Activated naive CD8-positive, alpha-beta T cell treated with anti-CD3 and anti-CD28 coated beads, Interleukin-2, amount 50 U/mL, for 24 hours (primary cell): Measurements from ENCODE around the gene HOXA6.
A peak's percentile ranks its signal among the peaks of the same experiment; 100 is the strongest.

Source experiments
- ATAC-seq: fragments of 150-1000 bp; cut with Tn5 transposase; one replicate; pipeline ENCODE4 v1.10.0; 2021
- DNase-seq: peaks from one replicate; pipeline ENCODE4 v3.0.0; 2021
- H3K27ac Mint-ChIP-seq: one replicate; pipeline ENCODE4 v1.8.0; 2021; ENCODE audit warnings: mild to moderate bottlenecking, mixed read lengths
- H3K27me3 Mint-ChIP-seq: one replicate; pipeline ENCODE4 v1.8.0; 2021; ENCODE audit warnings: mixed read lengths
- H3K36me3 Mint-ChIP-seq: one replicate; pipeline ENCODE4 v1.8.0; 2021; ENCODE audit warnings: low read depth, mixed read lengths
- H3K4me1 Mint-ChIP-seq: one replicate; pipeline ENCODE4 v1.8.0; 2021; ENCODE audit warnings: mixed read lengths
- H3K4me3 Mint-ChIP-seq: one replicate; pipeline ENCODE4 v1.8.0; 2021; ENCODE audit warnings: mild to moderate bottlenecking, moderate library complexity, mixed read lengths
- H3K9me3 Mint-ChIP-seq: one replicate; pipeline ENCODE4 v1.8.0; 2021; ENCODE audit warnings: mixed read lengths

The HOXA6 gene

DNA sequence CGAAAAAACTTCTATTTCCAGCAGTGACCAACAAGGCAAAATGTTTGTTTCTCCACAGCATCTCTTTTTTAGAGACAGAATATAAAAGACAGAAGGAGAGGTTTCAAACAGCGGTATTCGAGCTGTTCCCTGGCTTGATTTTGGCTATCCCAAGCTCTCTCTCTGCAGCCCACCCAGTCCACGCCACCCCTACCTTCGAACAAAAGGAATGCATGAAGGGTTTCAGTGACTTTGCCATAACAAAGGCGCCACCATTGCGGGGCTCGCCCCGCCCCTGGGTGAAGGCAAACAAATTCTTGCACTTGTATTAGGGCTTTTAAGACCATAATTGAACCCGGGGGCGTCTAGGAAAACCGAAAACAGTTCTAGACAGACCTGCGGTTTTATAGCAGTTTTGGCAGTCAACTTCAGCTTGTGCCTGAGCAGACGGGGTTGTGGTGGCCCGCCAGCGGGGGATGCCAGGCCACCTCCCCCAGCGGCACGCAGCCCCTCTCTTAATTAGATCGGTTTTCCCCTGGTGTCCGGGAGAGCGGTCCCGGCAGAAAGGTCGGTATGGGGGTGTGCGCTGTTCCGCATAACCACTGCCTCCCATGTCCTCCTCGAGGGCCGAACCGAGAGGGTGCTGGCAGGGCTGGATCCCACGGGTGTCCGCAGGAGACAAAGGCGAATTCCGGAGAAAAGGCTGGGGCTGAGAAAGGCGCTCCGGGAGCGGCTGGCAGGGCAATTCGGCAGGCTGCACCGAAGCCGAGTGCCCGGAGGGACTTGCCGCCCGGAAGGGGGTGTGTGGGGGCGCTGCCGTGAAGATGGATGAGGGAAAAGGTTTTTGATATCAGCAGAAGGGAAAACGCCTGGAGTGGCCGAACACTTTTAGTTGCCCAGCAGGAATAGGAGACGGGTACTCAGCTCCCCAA, 40.2 kb upstream of the HOXA6 start:
- H3K27me3 Mint-ChIP-seq, result peaks cover 88% of the 10 kb centered on the region
- DNase-seq (peak; percentile 2), ATAC-seq (no peak)
- H3K36me3 Mint-ChIP-seq, result no peaks in the 10 kb centered on the region
- no peak overlapping the region for H3K27ac Mint-ChIP-seq
- H3K4me1 Mint-ChIP-seq, result peaks cover 40% of the 10 kb centered on the region
- peak overlapping the region; percentile 63 for H3K4me3 Mint-ChIP-seq
- H3K9me3 Mint-ChIP-seq, result no peaks in the 10 kb centered on the region

DNA sequence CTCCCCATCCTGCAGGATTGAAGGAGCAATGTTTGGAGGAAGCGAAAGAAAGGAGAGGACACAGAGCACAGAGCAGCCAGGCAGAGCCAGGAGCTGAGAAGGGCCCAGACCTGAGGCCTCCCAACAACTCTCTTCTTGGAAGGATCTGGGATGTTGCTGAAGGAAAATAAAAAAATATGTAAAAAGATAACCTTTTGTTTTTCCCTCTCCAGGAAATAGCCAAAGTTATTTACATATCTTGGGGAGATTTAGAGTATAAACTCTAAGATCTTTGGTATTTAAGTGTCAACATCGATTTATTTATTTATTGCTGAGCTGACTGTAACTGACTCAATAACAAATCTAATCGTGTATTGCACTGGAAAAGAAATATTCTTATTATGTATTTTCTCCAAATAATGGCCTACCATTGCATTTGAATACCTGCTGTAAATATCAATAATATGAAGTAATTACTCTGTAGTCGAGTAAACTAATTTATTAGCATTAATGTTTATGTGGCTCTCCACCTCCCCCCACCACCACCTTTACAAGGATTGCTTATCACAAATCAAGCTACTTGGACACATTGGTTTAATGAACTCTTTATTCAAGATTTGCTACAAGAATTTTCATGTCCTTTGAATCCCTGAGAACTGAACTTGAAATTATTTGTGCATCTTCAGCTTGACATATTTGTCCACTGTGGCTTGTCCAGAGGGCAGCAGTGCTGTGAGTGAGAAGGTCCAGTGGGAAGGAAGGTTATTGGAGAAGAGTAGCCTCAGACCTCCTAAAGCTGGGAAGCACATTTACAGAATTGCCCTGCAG, 39.3 kb upstream of the HOXA6 start:
- no peaks in the 10 kb centered on the region for H3K36me3 Mint-ChIP-seq
- H3K27me3 Mint-ChIP-seq, result peaks cover 88% of the 10 kb centered on the region
- DNase-seq (peak; percentile 0), ATAC-seq (no peak)
- peaks cover 39% of the 10 kb centered on the region for H3K4me1 Mint-ChIP-seq
- H3K27ac Mint-ChIP-seq, result no peak overlapping the region
- H3K4me3 Mint-ChIP-seq, result no peak overlapping the region
- no peaks in the 10 kb centered on the region for H3K9me3 Mint-ChIP-seq

DNA sequence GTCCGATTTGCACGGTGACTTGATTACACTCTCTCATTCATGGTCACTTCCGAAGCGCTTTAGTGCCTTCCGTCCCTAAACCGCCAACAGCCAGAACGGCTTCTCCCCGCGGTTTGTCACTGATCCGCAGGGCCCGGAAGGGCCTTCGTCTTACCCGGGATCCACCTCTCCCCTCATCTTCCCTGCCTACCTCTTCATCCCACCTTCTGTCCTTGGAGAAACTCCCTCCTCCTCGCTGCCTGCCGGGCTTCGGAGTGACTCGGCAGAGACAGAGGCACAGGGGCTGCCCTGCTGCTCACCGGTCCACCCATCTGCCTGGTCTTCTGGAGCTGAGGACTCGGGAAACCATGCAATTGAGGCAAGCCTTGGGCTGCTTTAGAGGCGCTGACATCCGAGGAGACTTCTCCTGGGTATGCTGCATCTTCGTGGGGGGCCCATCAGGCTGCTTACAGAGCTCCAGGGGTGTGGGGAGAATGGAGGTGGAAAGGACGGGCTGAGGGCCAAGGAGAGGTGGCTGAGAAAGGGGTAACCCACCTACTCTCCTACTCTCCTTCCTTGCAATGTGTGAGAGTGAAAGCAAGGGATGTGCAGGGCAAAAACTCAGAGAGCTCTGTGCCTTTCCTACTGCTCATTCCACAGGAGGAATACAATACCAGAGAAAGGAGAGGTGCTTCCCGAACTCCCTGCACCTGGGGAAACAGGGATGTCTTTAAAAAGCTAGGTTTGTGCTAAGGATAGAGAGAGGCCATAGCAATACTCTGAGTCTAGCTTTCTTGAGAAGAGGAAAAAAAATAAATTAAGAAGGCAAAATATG, 38.5 kb upstream of the HOXA6 start:
- DNase-seq (no peak), ATAC-seq (no peak)
- peak overlapping the region; percentile 69 for H3K4me3 Mint-ChIP-seq
- H3K36me3 Mint-ChIP-seq, result no peaks in the 10 kb centered on the region
- no peaks in the 10 kb centered on the region for H3K9me3 Mint-ChIP-seq
- peaks cover 39% of the 10 kb centered on the region for H3K4me1 Mint-ChIP-seq
- peak overlapping the region; percentile 9 for H3K27ac Mint-ChIP-seq
- peaks cover 88% of the 10 kb centered on the region for H3K27me3 Mint-ChIP-seq

- H3K36me3 Mint-ChIP-seq, result no peaks in the 10 kb centered on the region
- H3K27me3 Mint-ChIP-seq, result peaks cover 87% of the 10 kb centered on the region
- no peak for ATAC-seq
- peaks cover 39% of the 10 kb centered on the region for H3K4me1 Mint-ChIP-seq
- no peak for DNase-seq
- peak within 1 kb of the TSS; percentile 59 for H3K27ac Mint-ChIP-seq
- H3K4me3 Mint-ChIP-seq, result peak within 1 kb of the TSS; percentile 69
- H3K9me3 Mint-ChIP-seq, result no peaks in the 10 kb centered on the region
These were observed 37.7 kb upstream of the HOXA6 start, which contains the start of gene HOXA11 for GRCh38 chr7:27185013-27185853. Gene HOXA11, minus strand, starts transcription at chr7:27185232. Its CDS starts 88 bp downstream, at chr7:27185144.

DNA sequence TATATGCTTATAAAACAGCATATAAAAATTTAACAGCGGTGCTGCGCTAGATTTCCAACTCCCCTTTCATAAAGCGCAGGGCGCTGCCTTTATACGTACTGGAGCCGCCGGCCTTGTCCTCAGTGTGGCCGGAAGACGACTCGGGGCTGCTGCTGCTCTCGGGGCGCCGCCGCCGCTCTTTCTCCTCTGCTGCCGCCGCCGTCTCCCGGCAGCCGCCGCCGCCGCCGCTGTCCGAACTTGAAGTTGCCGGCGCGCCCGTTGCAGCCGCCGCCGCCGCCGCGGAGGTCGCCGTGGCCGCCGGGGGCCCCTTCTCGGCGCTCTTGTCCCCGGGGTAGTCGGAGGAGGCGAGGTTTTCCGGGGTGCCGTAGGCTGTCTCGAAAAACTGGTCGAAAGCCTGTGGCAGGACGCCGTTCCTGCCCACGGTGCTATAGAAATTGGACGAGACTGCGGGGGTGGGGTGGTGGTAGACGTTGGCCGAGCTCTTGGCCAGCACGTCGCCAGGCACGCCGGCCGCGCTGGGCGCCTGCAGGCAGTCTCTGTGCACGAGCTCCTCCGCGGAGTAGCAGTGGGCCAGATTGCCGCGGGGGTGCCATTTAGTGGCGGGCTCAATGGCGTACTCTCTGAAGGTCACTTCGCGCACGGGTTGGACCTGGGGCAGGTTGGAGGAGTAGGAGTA, 36.9 kb upstream of the HOXA6 start:
- DNase-seq (no peak), ATAC-seq (peak; percentile 41)
- H3K4me3 Mint-ChIP-seq, result peak overlapping the region; percentile 69
- peaks cover 42% of the 10 kb centered on the region for H3K4me1 Mint-ChIP-seq
- peaks cover 85% of the 10 kb centered on the region for H3K27me3 Mint-ChIP-seq
- H3K9me3 Mint-ChIP-seq, result no peaks in the 10 kb centered on the region
- peak overlapping the region; percentile 59 for H3K27ac Mint-ChIP-seq
- no peaks in the 10 kb centered on the region for H3K36me3 Mint-ChIP-seq

- Mint-ChIP-seq H3K9me3 (no peaks in the 10 kb centered on the region), H3K27ac (no peak overlapping the region), H3K4me1 (peaks cover 43% of the 10 kb centered on the region), H3K27me3 (peaks cover 88% of the 10 kb centered on the region), H3K36me3 (no peaks in the 10 kb centered on the region), H3K4me3 (peak overlapping the region; percentile 61)
- DNase-seq, result peak; percentile 6
- no peak for ATAC-seq
These were observed 36.2 kb upstream of the HOXA6 start for GRCh38 chr7:27183682-27184336.

- no peak for ATAC-seq
- H3K4me3 Mint-ChIP-seq, result no peak overlapping the region
These were observed 35.5 kb upstream of the HOXA6 start for GRCh38 chr7:27182861-27183681.

GRCh38 chr7:27182285-27182841, 34.8 kb upstream of the HOXA6 start:
- Mint-ChIP-seq H3K9me3 (no peaks in the 10 kb centered on the region), H3K4me3 (no peak overlapping the region), H3K27ac (no peak overlapping the region), H3K36me3 (no peaks in the 10 kb centered on the region), H3K27me3 (peaks cover 88% of the 10 kb centered on the region), H3K4me1 (peaks cover 30% of the 10 kb centered on the region)
- ATAC-seq (no peak), DNase-seq (no peak)

More at GRCh38 chr7:27182861-27183681, 35.5 kb upstream of the HOXA6 start:
- H3K27ac Mint-ChIP-seq, result no peak overlapping the region
- peak; percentile 1 for DNase-seq
- no peaks in the 10 kb centered on the region for H3K36me3 Mint-ChIP-seq
- H3K27me3 Mint-ChIP-seq, result peaks cover 88% of the 10 kb centered on the region
- no peaks in the 10 kb centered on the region for H3K9me3 Mint-ChIP-seq
- H3K4me1 Mint-ChIP-seq, result peaks cover 36% of the 10 kb centered on the region

GRCh38 chr7:27181795-27182275, 34.3 kb upstream of the HOXA6 start:
- Mint-ChIP-seq H3K36me3 (no peaks in the 10 kb centered on the region), H3K4me1 (peaks cover 30% of the 10 kb centered on the region), H3K9me3 (no peaks in the 10 kb centered on the region), H3K27ac (no peak overlapping the region), H3K27me3 (peaks cover 84% of the 10 kb centered on the region), H3K4me3 (no peak overlapping the region)
- peak; percentile 0 for DNase-seq
- ATAC-seq, result no peak

DNA sequence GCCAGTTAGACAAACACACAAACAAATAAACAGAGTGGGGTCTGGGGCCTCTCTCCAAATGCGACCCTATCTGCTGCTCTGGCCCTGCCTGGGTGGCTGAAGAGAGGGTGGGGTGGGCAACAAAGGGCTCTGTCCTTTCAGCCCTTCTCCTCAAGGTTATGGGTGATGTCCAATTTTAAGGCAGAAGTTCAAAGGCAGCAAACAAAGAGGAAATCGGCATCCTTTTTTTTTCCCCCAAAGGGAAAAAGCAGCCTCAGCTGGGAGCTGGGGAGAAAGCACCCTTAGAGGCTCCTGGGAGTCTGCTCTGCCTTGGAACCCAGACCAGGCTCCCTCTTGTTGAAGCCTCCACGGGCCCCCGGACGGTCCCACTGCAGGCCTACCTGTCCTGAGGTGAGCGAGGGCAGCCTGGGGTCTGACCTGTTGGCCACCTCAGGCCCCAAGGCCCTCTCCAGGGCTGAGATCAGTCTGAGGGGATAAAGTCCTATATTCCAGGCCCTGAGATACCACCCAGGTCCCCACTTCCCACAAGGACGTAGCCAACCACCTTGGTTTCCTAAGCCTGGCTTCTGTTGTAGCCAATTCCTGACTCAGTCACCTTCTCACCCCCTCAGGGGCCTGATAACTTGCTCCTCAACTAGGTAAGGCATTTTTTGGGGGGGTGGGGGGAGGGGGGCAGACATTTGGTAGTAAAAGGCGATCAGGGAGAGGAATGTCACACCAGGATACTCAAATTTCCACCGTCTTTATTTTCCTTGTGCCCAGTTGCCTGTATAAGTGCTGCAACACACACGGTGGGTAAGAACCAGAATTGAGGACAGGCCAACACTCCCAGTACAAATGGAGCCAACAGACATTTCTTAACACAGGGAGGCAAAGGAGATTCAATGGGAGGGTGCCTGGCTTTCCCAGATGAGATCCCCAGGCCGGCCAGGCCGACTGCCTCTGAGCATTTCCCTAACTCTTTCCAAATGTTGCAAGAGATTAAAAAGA, 33.2 kb upstream of the HOXA6 start:
- H3K27ac Mint-ChIP-seq, result no peak overlapping the region
- peaks cover 84% of the 10 kb centered on the region for H3K27me3 Mint-ChIP-seq

More for the DNA sequence above, 33.2 kb upstream of the HOXA6 start:
- DNase-seq, result no peak
- H3K36me3 Mint-ChIP-seq, result no peaks in the 10 kb centered on the region
- no peak overlapping the region for H3K4me3 Mint-ChIP-seq
- H3K4me1 Mint-ChIP-seq, result peaks cover 24% of the 10 kb centered on the region
- ATAC-seq, result no peak
- H3K9me3 Mint-ChIP-seq, result no peaks in the 10 kb centered on the region
